ENCODE results near the gene RHBDD3. TPM values are rescaled to one million over a fixed set of nuclear protein-coding genes. Genes with fewer than 3 reads are reported as not detected.

The RHBDD3 gene
- polyA plus RNA-seq = 1.7 and 3.4 TPM in 2 replicates

DNA sequence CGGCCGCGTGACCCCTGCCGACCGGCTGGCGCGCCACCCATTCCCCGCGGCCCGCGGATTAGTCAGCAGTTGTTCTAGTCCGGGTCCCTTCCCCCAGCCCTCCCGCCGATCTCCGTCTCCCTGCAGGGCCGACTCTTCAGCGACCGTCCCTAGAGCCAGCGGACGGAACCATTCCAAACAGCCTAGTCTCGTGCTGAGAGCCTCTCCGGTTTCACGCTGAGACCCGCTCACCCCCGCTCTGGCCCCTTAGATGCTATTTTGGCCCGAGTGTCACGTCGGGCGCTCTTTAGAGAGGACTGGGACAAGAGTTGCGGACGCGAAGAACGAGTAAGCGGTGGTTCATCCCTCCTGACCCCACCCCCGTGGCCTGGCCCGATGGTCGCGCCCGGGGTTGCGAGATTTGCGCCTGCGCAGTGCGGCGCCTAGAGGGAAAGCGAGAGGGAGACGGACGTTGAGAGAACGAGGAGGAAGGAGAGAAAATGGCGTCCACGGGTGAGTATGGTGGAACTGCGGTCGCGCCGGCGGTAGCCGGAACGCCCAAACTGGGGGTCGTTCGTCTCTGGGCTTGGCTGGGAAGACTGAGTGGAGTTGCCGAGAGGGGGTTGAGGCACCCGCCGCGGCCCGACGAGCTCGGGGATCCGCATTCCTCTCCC lies at the start of gene RHBDD3, which contains the start of gene EWSR1:
TSS of gene RHBDD3 (minus strand) at position 124 of the 653 bp plus-strand sequence. CDS start 2,355 bp downstream, outside the sequence.
TSS of gene EWSR1 (plus strand) at position 411 of the 653 bp plus-strand sequence. CDS start at position 480, 69 bp downstream.

DNA sequence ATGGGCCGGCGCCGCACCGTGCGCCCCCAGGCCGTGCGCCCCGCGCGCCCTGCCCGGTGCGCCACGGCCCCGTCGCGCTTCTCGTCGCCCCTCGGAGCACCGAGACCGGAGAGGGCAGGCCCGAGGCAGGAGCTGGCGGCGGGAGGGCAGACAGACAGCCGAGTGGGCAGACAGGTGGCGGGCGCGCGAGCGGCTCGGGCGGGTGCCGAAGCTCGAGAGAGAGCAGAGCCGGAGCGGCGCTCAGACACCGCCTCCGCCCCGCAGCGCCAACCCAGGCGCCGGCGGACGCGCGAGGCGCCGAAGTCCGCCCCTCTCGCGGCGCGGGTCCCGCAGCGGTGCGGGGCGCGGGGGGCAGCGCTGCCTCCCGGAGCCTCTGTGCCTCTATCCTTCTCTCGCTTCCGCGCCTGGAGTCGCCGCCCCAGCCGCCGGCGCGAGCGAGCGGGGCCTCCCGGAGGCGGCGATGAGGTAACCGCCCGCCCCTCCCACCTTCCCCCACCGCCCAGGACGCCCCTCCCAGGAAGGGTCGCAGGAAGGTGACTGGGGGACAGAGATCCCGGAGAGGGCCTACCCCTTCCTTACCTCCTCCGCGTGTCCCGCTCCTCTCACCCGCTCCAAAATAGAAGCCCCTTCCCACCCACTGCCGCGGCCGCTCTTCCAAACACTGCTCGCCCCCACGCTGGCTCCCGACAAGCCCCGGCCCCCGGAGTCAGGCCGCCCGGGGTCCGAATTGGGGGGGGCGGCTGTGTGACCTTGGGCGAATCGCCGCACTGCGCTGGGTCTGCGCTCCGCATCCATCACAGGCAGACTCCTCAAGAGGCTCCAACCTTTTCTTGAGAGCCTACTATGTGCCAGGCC lies 47.7 kb upstream of the RHBDD3 start, which contains the start of gene RASL10A:
TSS of gene RASL10A (minus strand) at position 412 of the 855 bp plus-strand sequence. CDS start 451 bp downstream, outside the sequence.

DNA sequence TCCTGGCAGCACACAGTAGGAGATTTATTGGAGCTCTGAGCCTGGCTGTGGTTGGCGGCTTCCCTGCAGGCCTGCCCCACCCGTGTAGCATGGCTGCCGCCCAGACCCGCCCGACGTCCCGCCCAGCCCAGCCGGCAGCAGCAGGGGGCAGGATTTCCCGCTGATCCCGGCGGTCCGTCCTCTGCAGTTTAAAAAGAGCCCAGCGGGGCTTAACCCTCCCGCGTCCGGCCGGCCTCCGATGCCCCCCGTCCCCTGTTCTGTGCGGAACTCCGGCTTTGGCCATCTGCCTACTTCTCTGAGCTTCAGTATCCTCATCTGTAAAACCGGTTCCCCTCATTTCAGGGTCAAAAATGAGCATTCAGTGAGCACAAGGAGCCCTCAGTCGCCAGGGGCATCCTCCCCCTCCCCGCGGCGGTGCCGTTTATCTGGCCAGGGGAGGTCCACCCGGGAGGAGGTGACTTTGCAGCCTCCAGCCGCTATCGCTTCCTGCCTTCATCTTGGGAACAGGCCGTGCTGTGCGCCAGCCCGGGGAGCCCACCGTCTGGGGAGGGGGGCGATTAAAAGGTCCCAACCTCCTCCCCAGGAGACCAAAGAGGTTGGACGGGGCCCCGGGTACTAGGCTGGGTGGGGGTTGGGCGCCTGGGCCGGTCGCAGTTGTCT lies 38.5 kb upstream of the RHBDD3 start, which contains the start of gene GAS2L1:
TSS of gene GAS2L1 (plus strand) at position 476 of the 660 bp plus-strand sequence. CDS start 1,456 bp downstream, outside the sequence.

Other genes starting within 250 kb of the RHBDD3 start
- 0.34 TPM in 1 of 2 replicates, not detected in the other for gene C22orf31, start 206.2 kb downstream of the RHBDD3 start, polyA plus RNA-seq
- gene KREMEN1, start 194.9 kb downstream of the RHBDD3 start, polyA plus RNA-seq = 0.73 and 1.2 TPM in 2 replicates
- gene EMID1, start 62.1 kb downstream of the RHBDD3 start, polyA plus RNA-seq = 0.98 TPM in 1 of 2 replicates, not detected in the other
- 79.8 and 106 TPM in 2 replicates for gene EWSR1, start 287 bp upstream of the RHBDD3 start, polyA plus RNA-seq
- 1.5 and 3.3 TPM in 2 replicates for gene GAS2L1, start 38.7 kb upstream of the RHBDD3 start, polyA plus RNA-seq
- gene RASL10A, start 47.7 kb upstream of the RHBDD3 start, polyA plus RNA-seq = 9.5 TPM in 1 of 2 replicates, not detected in the other
- gene AP1B1, start 120.6 kb upstream of the RHBDD3 start, polyA plus RNA-seq = 9.7 and 10.2 TPM in 2 replicates
- gene RFPL1, start 170.6 kb upstream of the RHBDD3 start, polyA plus RNA-seq = not detected in 2 replicates
- gene NEFH, start 212.2 kb upstream of the RHBDD3 start, polyA plus RNA-seq = 343 and 353 TPM in 2 replicates